DMS79 treated with DMSO at 0.1 percent for 48 hours (cell line): ENCODE measurements around the gene HTRA1.
A peak's percentile ranks its signal among the peaks of the same experiment; 100 is the strongest.

Experiments used
- DNase-seq: peaks from one replicate; lab custom pipeline; 2025; lab: John Stamatoyannopoulos, UW

The HTRA1 gene

GRCh38 chr10:122461367-122461728, at the start of gene HTRA1:
HTRA1 (plus strand) TSS chr10:122461553; CDS start chr10:122461653, 100 bp downstream.
- DNase-seq, result peak; percentile 2

GRCh38 chr10:122413327-122413726, 48.0 kb upstream of the HTRA1 start:
- DNase-seq, result no peak

GRCh38 chr10:122417667-122418066, 43.7 kb upstream of the HTRA1 start:
- no peak for DNase-seq

GRCh38 chr10:122419016-122419415, 42.3 kb upstream of the HTRA1 start:
- DNase-seq, result no peak

GRCh38 chr10:122419876-122420623, 41.3 kb upstream of the HTRA1 start:
- no peak for DNase-seq

GRCh38 chr10:122420624-122421007, 40.7 kb upstream of the HTRA1 start:
- no peak for DNase-seq

- no peak for DNase-seq
Measured at GRCh38 chr10:122421054-122421625, 40.2 kb upstream of the HTRA1 start.

- DNase-seq, result no peak
Measured at GRCh38 chr10:122421742-122422141, 39.6 kb upstream of the HTRA1 start.

GRCh38 chr10:122422266-122422989, 38.9 kb upstream of the HTRA1 start:
- no peak for DNase-seq

GRCh38 chr10:122424059-122424458, 37.3 kb upstream of the HTRA1 start:
- DNase-seq, result no peak

GRCh38 chr10:122426829-122427228, 34.5 kb upstream of the HTRA1 start:
- DNase-seq, result no peak

- DNase-seq, result no peak
Measured at GRCh38 chr10:122427280-122427679, 34.1 kb upstream of the HTRA1 start.

- DNase-seq, result peak; percentile 13
Measured at GRCh38 chr10:122435212-122435827, 26.0 kb upstream of the HTRA1 start.

- DNase-seq, result no peak
Measured at GRCh38 chr10:122441961-122442360, 19.4 kb upstream of the HTRA1 start.

- DNase-seq, result no peak
Measured at GRCh38 chr10:122445469-122445868, 15.9 kb upstream of the HTRA1 start.

- DNase-seq, result no peak
Measured at GRCh38 chr10:122445904-122446303, 15.4 kb upstream of the HTRA1 start.

GRCh38 chr10:122446668-122447423, 14.5 kb upstream of the HTRA1 start:
- no peak for DNase-seq

GRCh38 chr10:122448600-122448999, 12.8 kb upstream of the HTRA1 start:
- no peak for DNase-seq

- DNase-seq, result no peak
Measured at GRCh38 chr10:122449153-122449552, 12.2 kb upstream of the HTRA1 start.

- DNase-seq, result no peak
Measured at GRCh38 chr10:122450353-122450990, 10.9 kb upstream of the HTRA1 start.

- no peak for DNase-seq
Measured at GRCh38 chr10:122454071-122454470, 7.3 kb upstream of the HTRA1 start.
